ENCODE results near the gene SND1.

GRCh38 chr7:127781081-127781480 lies 129.1 kb downstream of the SND1 start:
- TF ChIP-seq CTCF (tag by site-specific recombination; IDR thresholded peaks at IDR 0.05) (no peak), ZNF274 (IDR thresholded peaks at IDR 0.05; ENCODE audit: low read length) (no peak), ZNF274 (tag by site-specific recombination; IDR thresholded peaks at IDR 0.05; ENCODE audit: borderline replicate concordance) (no peak), SALL2 (tag by site-specific recombination; IDR thresholded peaks at IDR 0.05; ENCODE audit: borderline replicate concordance) (no peak)
- TF ChIP-seq, protein P1, sequence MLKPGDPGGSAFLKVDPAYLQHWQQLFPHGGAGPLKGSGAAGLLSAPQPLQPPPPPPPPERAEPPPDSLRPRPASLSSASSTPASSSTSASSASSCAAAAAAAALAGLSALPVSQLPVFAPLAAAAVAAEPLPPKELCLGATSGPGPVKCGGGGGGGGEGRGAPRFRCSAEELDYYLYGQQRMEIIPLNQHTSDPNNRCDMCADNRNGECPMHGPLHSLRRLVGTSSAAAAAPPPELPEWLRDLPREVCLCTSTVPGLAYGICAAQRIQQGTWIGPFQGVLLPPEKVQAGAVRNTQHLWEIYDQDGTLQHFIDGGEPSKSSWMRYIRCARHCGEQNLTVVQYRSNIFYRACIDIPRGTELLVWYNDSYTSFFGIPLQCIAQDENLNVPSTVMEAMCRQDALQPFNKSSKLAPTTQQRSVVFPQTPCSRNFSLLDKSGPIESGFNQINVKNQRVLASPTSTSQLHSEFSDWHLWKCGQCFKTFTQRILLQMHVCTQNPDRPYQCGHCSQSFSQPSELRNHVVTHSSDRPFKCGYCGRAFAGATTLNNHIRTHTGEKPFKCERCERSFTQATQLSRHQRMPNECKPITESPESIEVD (tag by site-specific recombination; IDR thresholded peaks at IDR 0.05) = no peak
